Activated naive CD4-positive, alpha-beta T cell treated with anti-CD3 and anti-CD28 coated beads for 36 hours (primary cell): ENCODE data around the gene MAP3K20. TPM values are rescaled to one million over a fixed set of nuclear protein-coding genes. Genes with fewer than 3 reads are reported as not detected.

Experiments
- CTCF ChIA-PET: fragments of 350-600 bp; sonication (Branson Sonifier 250); formaldehyde crosslinking; loops from one replicate; lab custom pipeline; 2021; ENCODE audit warnings: antibody characterized with exemption; lab: Charles Lee
- DNase-seq: peaks from one replicate; pipeline ENCODE4 v3.0.0-alpha.2; 2020
- H3K27ac Mint-ChIP-seq: one replicate; pipeline ENCODE4 v1.8.0; 2021; ENCODE audit warnings: mild to moderate bottlenecking, mixed read lengths
- H3K27me3 Mint-ChIP-seq: one replicate; pipeline ENCODE4 v1.8.0; 2021; ENCODE audit warnings: low read depth, mixed read lengths
- H3K36me3 Mint-ChIP-seq: one replicate; pipeline ENCODE4 v1.8.0; 2021; ENCODE audit warnings: low read depth, mixed read lengths
- H3K4me1 Mint-ChIP-seq: one replicate; pipeline ENCODE4 v1.8.0; 2021; ENCODE audit warnings: low read depth, mixed read lengths
- H3K4me3 Mint-ChIP-seq: one replicate; pipeline ENCODE4 v1.8.0; 2021; ENCODE audit warnings: mild to moderate bottlenecking, moderate library complexity, mixed read lengths
- H3K9me3 Mint-ChIP-seq: one replicate; pipeline ENCODE4 v1.8.0; 2021; ENCODE audit warnings: mixed read lengths
- intact Hi-C: fragments of 100-400 bp; cut with micrococcal nuclease; formaldehyde crosslinking; loops from one replicate; pipeline ENCODE4 v1.15.1; 2023
- total RNA-seq, 2 experiments: library from RNA; stranded (reverse); gene quantifications; one replicate each; pipeline ENCODE4 v1.2.3, GENCODE V29; 2021

MAP3K20 gene
- total RNA-seq, result 1 to 10 TPM; 3.0 to 3.7 TPM

DNA sequence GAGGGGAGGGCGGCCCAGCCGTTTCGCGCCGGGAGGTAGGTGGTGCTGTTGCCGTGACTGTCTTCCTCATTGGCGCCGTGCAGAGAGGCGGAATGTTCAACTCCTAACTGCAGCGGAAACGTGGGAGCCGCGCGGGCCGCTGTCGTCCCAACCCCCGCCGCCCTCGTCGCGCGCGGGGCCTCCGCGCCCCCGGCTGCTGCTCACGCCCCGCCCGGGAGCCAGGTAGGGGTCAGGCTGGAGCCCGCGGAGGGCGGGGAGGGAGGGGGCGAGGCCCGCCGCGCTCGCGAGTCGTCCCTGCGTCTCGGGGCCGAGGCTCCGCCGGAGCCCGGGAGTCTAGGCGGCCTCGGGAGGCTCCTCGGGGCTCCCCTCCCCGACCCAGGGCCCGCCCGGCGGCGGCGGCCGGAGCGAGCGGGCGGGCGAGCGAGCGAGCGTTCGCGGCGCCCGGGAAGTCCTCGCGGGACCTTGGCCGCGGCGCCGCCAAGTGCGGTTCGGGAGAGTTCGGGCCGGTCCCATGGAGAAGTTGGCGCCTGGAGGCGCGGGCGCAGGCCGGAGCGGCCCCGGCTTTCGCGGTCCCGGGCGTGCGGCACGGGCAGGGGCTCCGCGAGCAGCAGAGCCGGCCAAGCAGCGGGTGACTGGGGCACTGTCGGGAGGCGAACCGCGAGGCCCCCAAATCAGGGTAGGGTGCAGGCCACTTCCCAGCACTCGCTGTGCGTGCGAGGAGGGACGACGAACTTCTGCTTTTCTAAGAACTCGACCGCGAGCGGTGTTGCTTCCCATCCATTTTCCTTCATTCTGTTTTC lies at the start of gene MAP3K20:
MAP3K20 (plus strand) TSS at position 66 of the 800 bp plus-strand sequence. CDS start 15,186 bp downstream, outside the sequence.
- peak; percentile 65 for DNase-seq
- peaks cover 41% of the 10 kb centered on the region for H3K27me3 Mint-ChIP-seq
- no peaks in the 10 kb centered on the region for H3K36me3 Mint-ChIP-seq
- CTCF ChIA-PET, result no interaction called here
- H3K9me3 Mint-ChIP-seq, result no peaks in the 10 kb centered on the region
- H3K27ac Mint-ChIP-seq, result no peak within 1 kb of the TSS
- peaks cover 5% of the 10 kb centered on the region for H3K4me1 Mint-ChIP-seq
- H3K4me3 Mint-ChIP-seq, result peak within 1 kb of the TSS; percentile 68
- intact Hi-C loops, result loop anchor here (1.0 to 5.0 kb wide), 3 partner anchors 27 to 134 kb away; no protein-coding TSS in a partner anchor

DNA sequence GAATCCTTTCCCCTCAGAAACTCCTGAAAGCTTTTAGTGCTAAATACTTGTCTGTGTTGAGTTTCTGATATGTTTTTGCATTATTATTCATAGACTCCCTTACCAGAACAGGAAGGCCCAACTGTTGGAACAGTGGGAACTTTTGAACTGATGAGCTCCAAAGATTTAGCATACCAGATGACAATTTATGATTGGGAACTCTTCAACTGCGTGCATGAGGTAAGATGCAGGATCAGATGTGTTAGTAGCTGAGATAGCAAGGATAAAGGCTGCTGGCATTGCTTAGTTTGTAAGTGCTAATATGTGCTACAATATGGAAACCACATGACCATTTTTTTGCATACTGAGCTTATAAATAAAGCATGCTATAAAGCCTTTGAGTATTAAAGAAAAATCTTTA lies 49.2 kb upstream of the MAP3K20 start:
- Mint-ChIP-seq H3K9me3 (no peaks in the 10 kb centered on the region), H3K27me3 (peaks cover 3% of the 10 kb centered on the region), H3K4me1 (no peaks in the 10 kb centered on the region), H3K27ac (no peak overlapping the region), H3K4me3 (no peak overlapping the region), H3K36me3 (no peaks in the 10 kb centered on the region)
- DNase-seq, result no peak
- intact Hi-C loops, result loop anchor here (2.0 to 5.0 kb wide), 4 partner anchors 51 to 376 kb away; partner anchors contain the start of gene MAP3K20
- CTCF ChIA-PET, result interaction anchor here (0.6 to 9.4 kb wide), 21 partner anchors 9 to 376 kb away, joined by 3 to 239 read pairs (median 4); no protein-coding TSS in a partner anchor

DNA sequence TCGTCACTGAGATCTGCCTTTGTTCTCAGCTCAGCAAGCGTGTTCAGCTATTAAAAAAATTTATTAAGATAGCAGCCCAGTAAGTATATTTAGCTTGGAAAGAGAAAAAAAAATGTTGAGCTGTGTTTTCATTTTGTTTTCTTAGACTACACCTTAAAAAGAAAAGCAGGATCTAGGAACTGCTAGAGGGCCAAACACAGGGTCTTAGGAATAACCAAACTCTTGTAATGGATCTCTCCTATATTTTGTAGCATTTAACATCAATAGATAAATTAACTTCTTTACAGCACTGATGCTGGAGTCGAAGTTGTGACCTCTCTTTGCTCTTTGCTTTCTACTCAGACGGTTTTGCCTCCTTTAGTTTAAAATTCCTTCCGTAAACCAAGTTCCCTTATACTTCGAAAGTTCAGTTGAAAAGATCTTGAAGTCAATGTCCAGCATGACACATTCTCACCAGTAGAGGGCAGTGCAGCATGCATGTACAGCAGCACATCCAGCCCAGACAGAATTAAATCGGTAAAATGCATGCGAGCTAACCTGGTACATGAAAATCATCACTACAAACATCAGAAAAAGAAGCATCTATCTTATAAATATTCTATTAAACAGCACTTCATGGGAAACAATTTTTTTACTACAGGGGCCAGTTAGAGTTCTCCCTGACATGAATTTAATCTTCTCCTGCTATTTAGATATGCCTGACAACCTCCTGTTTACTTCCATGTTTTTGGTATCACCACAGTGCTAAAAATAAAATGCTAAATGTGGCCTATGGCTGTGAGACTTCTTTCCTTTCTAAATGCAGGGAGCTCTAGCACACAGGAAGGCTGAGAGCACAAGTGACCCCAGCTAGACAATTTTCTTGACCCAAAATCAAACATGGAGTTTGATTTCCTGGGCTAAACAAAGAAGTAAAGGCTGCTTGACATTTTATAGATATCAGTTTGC lies 48.2 kb upstream of the MAP3K20 start:
- CTCF ChIA-PET, result interaction anchor here (0.5 to 9.4 kb wide), 39 partner anchors 8 to 1314 kb away, joined by 3 to 239 read pairs (median 4); partner anchors contain the start of gene CDCA7
- intact Hi-C loops, result loop anchor here (1.0 to 5.0 kb wide), 8 partner anchors 50 to 1314 kb away; partner anchors contain the start of gene MAP3K20
- Mint-ChIP-seq H3K4me1 (no peaks in the 10 kb centered on the region), H3K9me3 (no peaks in the 10 kb centered on the region), H3K27me3 (peaks cover 3% of the 10 kb centered on the region), H3K27ac (no peak overlapping the region), H3K36me3 (no peaks in the 10 kb centered on the region), H3K4me3 (no peak overlapping the region)
- DNase-seq, result peak; percentile 90

DNA sequence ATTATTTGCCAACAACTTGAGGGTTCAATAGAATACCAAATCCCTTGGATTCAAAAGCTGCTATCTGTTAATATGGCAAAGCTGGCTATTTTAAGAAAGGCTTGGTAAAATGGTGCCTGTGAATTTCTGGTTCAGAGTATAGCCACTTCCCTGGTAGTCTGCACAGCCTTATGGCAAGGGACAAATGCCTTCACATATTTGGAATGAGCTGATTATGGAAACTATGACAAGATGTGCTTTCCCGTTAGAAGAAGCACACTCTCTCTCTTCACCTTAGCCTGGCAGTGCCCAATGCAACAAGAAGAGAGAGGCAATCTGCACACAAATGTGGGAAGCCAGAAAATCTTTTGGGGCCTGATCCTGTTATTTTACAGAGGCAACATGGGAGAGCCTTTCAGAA lies 47.5 kb upstream of the MAP3K20 start:
- Mint-ChIP-seq H3K27ac (no peak overlapping the region), H3K4me1 (no peaks in the 10 kb centered on the region), H3K9me3 (no peaks in the 10 kb centered on the region), H3K36me3 (no peaks in the 10 kb centered on the region), H3K4me3 (no peak overlapping the region), H3K27me3 (peaks cover 3% of the 10 kb centered on the region)
- no peak for DNase-seq
- intact Hi-C loops, result loop anchor here (5.0 kb wide), 2 partner anchors 49 to 166 kb away; partner anchors contain the start of gene MAP3K20
- CTCF ChIA-PET, result interaction anchor here (0.5 to 9.4 kb wide), 26 partner anchors 9 to 1313 kb away, joined by 3 to 239 read pairs (median 4); no protein-coding TSS in a partner anchor

DNA sequence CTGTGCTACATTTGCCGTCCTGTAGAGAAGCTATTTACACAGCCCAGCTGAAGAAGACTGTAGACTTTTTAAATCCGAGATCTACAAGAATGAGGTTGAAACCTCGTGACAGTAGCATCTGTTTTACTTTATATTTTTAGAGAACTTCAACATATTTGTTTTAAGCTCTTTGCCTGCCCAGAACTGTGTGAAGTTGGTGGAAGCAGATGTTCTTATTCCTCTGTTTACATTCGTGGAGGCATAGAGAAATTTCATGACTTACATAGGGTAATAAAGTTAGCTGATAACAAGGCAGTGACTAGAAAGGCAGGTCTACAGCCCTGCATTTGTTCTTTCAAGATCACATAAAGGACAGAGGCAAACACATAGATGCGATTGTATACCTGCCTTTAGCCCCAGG lies 47.0 kb upstream of the MAP3K20 start:
- Mint-ChIP-seq H3K4me1 (no peaks in the 10 kb centered on the region), H3K36me3 (no peaks in the 10 kb centered on the region), H3K9me3 (no peaks in the 10 kb centered on the region), H3K27ac (no peak overlapping the region), H3K27me3 (peaks cover 3% of the 10 kb centered on the region), H3K4me3 (no peak overlapping the region)
- CTCF ChIA-PET, result interaction anchor here (0.6 to 9.4 kb wide), 13 partner anchors 10 to 1313 kb away, joined by 3 to 239 read pairs (median 4); no protein-coding TSS in a partner anchor
- intact Hi-C loops, result loop anchor here (5.0 kb wide), 2 partner anchors 49 to 166 kb away; partner anchors contain the start of gene MAP3K20
- DNase-seq, result no peak

DNA sequence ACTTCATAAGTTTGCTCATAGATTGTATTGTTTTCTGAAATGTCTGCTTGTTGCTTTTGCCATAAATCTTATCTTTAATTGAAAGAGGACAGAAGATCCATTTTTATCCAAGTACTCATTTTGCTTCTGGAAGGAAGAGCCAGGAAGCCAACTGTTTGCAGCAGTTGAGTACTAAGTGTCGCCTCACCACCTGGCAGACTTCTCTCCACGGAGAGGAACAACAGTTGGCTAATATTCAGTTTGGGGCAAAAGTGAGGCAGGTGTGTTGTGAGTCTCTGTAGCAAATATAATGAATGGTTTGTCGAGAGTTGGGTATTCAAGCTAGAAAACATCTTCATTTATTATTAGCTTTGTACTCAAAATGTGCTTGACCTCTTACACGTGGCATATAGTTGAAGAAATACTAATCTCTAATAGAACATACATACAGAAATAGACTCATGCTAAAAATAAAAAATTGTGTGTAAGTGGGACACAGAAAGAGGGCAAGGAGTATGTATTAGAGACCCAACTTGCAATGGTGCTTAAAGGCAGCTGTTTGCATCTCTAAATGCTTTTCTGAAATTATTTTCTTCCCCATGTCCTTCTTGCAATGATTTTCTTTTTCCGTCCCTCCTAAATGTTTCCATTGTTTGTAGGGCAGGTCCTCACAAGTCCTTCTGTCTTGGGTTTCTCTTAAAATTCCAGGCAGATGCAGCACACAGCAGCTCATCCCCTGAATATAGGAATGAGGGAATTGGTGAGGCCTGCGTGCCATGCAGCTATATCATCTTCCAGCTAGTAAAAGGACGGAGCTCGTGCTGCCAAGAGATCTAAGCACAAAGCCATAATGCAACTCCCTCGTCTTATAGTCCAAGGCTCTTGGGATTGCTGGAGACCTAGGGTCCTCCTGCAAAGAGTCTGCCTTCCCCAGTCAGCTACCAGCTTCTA lies 44.8 kb upstream of the MAP3K20 start:
- H3K4me3 Mint-ChIP-seq, result no peak overlapping the region
- CTCF ChIA-PET, result interaction anchor here (1.0 to 9.4 kb wide), 3 partner anchors 13 to 182 kb away, joined by 4 to 239 read pairs (median 4); no protein-coding TSS in a partner anchor
- DNase-seq, result no peak
- H3K27me3 Mint-ChIP-seq, result peaks cover 3% of the 10 kb centered on the region
- intact Hi-C loops, result no loop called here
- H3K9me3 Mint-ChIP-seq, result no peaks in the 10 kb centered on the region
- peaks cover 3% of the 10 kb centered on the region for H3K4me1 Mint-ChIP-seq
- H3K27ac Mint-ChIP-seq, result no peak overlapping the region
- no peaks in the 10 kb centered on the region for H3K36me3 Mint-ChIP-seq

DNA sequence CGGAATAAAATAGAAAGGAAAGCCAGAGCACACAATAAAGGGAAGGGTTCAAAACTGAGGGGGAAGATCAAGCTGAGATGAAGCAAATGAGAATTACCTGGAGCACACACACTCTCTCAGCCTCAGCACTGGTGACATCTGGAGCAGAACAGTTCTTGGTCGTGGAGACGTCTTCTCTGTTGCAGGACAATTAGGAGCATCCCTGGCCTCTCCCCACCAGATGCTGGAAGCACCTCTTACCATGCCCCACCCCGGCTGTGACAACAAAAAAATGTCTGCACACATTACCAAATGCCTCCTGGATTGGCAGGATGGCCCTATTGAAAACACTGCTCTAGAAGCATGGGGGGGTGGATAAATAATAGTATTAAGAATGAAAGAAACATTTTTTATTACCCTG lies 43.6 kb upstream of the MAP3K20 start:
- Mint-ChIP-seq H3K27ac (no peak overlapping the region), H3K36me3 (no peaks in the 10 kb centered on the region), H3K4me3 (no peak overlapping the region), H3K4me1 (peaks cover 3% of the 10 kb centered on the region), H3K27me3 (peaks cover 3% of the 10 kb centered on the region), H3K9me3 (no peaks in the 10 kb centered on the region)
- intact Hi-C loops, result no loop called here
- no peak for DNase-seq
- CTCF ChIA-PET, result interaction anchor here (0.9 to 9.4 kb wide), 3 partner anchors 17 to 185 kb away, joined by 3 to 239 read pairs (median 3); no protein-coding TSS in a partner anchor

DNA sequence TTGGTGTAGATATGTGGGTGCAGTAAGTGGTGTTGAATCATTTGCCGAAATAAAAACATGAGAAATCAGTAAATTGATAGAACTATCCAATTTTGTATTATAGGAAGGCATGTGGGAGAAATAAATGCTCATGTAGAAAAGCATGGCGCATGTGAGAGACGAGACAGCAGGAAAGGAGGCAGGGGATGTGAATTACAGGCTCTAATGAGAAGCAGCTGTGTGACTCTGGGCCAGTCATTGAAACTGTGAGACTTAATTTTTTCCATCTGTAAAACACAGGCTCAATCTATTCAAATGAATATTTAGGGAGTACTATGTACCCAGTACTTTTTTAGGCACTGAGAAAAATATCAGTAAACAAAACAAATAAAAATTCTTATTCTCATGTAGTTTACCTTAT lies 42.6 kb upstream of the MAP3K20 start:
- Mint-ChIP-seq H3K27ac (no peak overlapping the region), H3K4me3 (no peak overlapping the region), H3K4me1 (peaks cover 3% of the 10 kb centered on the region), H3K9me3 (no peaks in the 10 kb centered on the region), H3K27me3 (no peaks in the 10 kb centered on the region), H3K36me3 (no peaks in the 10 kb centered on the region)
- no peak for DNase-seq
- intact Hi-C loops, result no loop called here
- CTCF ChIA-PET, result interaction anchor here (1.1 to 1.3 kb wide), 2 partner anchors 177 to 184 kb away, joined by 3 to 7 read pairs; no protein-coding TSS in a partner anchor

DNA sequence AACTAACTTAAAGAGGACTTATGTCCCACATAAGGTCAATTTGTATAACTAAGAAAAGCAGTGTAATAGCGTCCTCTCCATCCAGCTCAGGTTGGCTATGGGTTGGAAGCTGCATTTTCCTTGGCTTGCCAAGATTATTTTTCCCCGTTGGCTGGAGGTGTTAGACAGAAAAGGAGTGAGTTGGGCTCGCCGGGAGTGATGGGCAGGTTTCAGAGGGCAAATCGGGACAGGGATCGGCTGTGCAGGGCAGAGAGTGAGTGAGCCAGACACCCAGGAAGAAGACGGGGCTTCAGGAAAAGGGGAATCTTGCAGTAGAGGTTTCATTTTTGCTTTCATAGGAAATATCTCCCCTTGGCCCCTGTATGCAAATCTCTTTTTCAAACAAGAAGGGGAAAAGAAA lies 41.5 kb upstream of the MAP3K20 start:
- no peak overlapping the region for H3K4me3 Mint-ChIP-seq
- no peaks in the 10 kb centered on the region for H3K27me3 Mint-ChIP-seq
- no peaks in the 10 kb centered on the region for H3K9me3 Mint-ChIP-seq
- H3K4me1 Mint-ChIP-seq, result peaks cover 3% of the 10 kb centered on the region
- no peak for DNase-seq
- no peak overlapping the region for H3K27ac Mint-ChIP-seq
- H3K36me3 Mint-ChIP-seq, result no peaks in the 10 kb centered on the region
- intact Hi-C loops, result no loop called here
- CTCF ChIA-PET, result interaction anchor here (1.3 kb wide), 1 partner anchor 176 kb away, joined by 7 read pairs; no protein-coding TSS in a partner anchor

DNA sequence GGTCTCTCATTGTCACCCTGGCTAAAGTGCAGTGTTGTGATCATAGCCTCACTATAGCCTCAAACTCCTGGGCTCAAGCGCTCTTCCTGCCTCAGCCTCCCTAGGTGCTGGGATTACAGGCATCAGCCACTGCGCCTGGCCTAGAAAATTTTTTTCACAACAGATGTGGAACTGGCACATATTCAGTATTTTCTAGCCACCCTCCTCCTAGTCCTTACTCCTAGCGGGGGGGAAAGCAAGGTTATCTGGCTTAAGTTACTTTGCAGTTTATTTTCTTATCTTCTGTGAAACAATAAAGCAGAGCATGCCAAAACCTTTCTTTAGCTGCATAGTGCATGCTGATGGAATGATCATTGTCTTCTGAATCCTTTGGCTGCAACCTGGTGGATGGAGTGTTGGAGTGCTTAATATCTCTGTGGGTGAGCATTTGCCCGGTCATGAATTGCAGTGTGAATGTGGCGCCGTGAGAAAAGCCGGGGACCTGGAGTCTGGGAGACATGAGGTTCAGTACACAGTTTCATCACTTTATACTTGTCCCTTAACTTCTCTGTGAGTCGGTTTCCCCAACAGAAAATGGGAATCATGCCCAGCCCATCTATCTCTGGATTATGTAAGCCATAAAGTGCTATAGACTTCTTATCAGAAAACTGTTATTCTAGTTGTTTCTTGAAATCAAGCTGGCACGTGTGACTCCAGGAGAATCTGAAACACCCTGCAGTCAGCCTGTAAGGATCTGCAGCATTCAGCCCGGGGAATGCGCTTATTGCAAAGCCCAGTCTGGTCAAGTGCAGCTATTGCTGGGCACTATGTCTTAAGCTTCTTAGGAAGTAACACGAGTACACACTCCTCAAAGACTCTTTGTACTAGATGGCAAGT lies 38.2 kb upstream of the MAP3K20 start:
- H3K36me3 Mint-ChIP-seq, result no peaks in the 10 kb centered on the region
- peaks cover 3% of the 10 kb centered on the region for H3K4me1 Mint-ChIP-seq
- H3K27me3 Mint-ChIP-seq, result no peaks in the 10 kb centered on the region
- H3K4me3 Mint-ChIP-seq, result no peak overlapping the region
- CTCF ChIA-PET, result interaction anchor here (1.1 kb wide), 1 partner anchor 173 kb away, joined by 3 read pairs; no protein-coding TSS in a partner anchor
- H3K9me3 Mint-ChIP-seq, result no peaks in the 10 kb centered on the region
- H3K27ac Mint-ChIP-seq, result no peak overlapping the region
- DNase-seq, result no peak
- intact Hi-C loops, result no loop called here
